Erythroblast (primary cell): ENCODE data around the gene LMCD1.

Experiments
- GATA1 ChIP-seq: IDR thresholded peaks from 2 replicates; pipeline ENCODE4 v1.6.1; 2011; ENCODE audit warnings: low read depth, mild to moderate bottlenecking, control low read depth, low read length, moderate library complexity
- POLR2A ChIP-seq: IDR thresholded peaks from 2 replicates; pipeline ENCODE4 v1.6.1; 2011; ENCODE audit warnings: mild to moderate bottlenecking, low read length

GRCh38 chr3:8599146-8599545 lies 97.5 kb downstream of the LMCD1 start:
- no peak for TF ChIP-seq POLR2A
- no peak for TF ChIP-seq GATA1
